OCI-LY1 (cell line): ENCODE measurements around the gene STK32B.
"Not testable (repeated sequence)": the region's sequence is repeated elsewhere in the genome, so short reads cannot be mapped to it uniquely, and the experiment has no call there.

Experiments used
- H2AFZ ChIP-seq: fragments of 200-600 bp; sonication (generic), shearing (Covaris generic); 2 replicates; pipeline ENCODE4 v1.6.0; 2014; ENCODE audit warnings: antibody characterized with exemption, mild to moderate bottlenecking, low read length
- H3F3A ChIP-seq: fragments of 200-600 bp; sonication (generic), shearing (Covaris generic); 2 replicates; pipeline ENCODE4 v1.6.0; 2014; ENCODE audit warnings: mild to moderate bottlenecking, antibody characterized with exemption, low read length, moderate library complexity; ENCODE audit not compliant: insufficient read depth
- H3K27ac ChIP-seq: fragments of 200-600 bp; sonication (generic); 2 replicates; pipeline ENCODE4 v1.5.1; 2014; ENCODE audit warnings: low read length, mixed run types, mild to moderate bottlenecking, low read depth; ENCODE audit not compliant: poor library complexity, severe bottlenecking
- H3K27me3 ChIP-seq: fragments of 200-600 bp; sonication (generic); 2 replicates; pipeline ENCODE4 v1.6.0; 2014; ENCODE audit warnings: antibody characterized with exemption, mild to moderate bottlenecking, low read length, moderate library complexity; ENCODE audit not compliant: insufficient read depth
- H3K36me3 ChIP-seq: fragments of 200-600 bp; sonication (generic); 2 replicates; pipeline ENCODE4 v1.6.1; 2014; ENCODE audit warnings: mild to moderate bottlenecking, antibody characterized with exemption, low read length, moderate library complexity, mixed read lengths; ENCODE audit not compliant: insufficient read depth
- H3K4me1 ChIP-seq: fragments of 200-600 bp; sonication (generic); 2 replicates; pipeline ENCODE4 v1.5.1; 2014; ENCODE audit warnings: mild to moderate bottlenecking, low read length, moderate library complexity; ENCODE audit not compliant: insufficient read depth, severe bottlenecking
- H3K4me2 ChIP-seq: fragments of 200-600 bp; sonication (generic), shearing (Covaris generic); 2 replicates; pipeline ENCODE4 v1.6.1; 2014; ENCODE audit warnings: low read length
- H3K4me3 ChIP-seq: fragments of 200-600 bp; sonication (generic); 2 replicates; pipeline ENCODE4 v1.5.1; 2014; ENCODE audit warnings: low read length, low read depth, mild to moderate bottlenecking, mixed read lengths; ENCODE audit not compliant: poor library complexity, severe bottlenecking
- H3K79me2 ChIP-seq: fragments of 200-600 bp; shearing (Covaris generic); 2 replicates; pipeline ENCODE4 v1.6.1; 2016; ENCODE audit warnings: mixed run types, low read length, mixed read lengths; ENCODE audit not compliant: insufficient read depth
- H3K9ac ChIP-seq: fragments of 200-600 bp; sonication (generic), shearing (Covaris generic); 2 replicates; pipeline ENCODE4 v1.6.1; 2014; ENCODE audit warnings: mild to moderate bottlenecking, low read length, mixed read lengths
- H3K9me2 ChIP-seq: fragments of 200-600 bp; sonication (generic), shearing (Covaris generic); 2 replicates; pipeline ENCODE4 v1.6.1; 2014; ENCODE audit warnings: low read depth, mild to moderate bottlenecking, low read length, mixed read lengths
- H3K9me3 ChIP-seq: fragments of 200-600 bp; shearing (Covaris generic); 2 replicates; pipeline ENCODE4 v1.6.1; 2014; ENCODE audit warnings: low read length, mixed read lengths
- H4K20me1 ChIP-seq: fragments of 200-600 bp; sonication (generic), shearing (Covaris generic); 2 replicates; pipeline ENCODE4 v1.6.0; 2016; ENCODE audit warnings: mild to moderate bottlenecking, low read length; ENCODE audit not compliant: insufficient read depth
- CTCF ChIP-seq: fragments of 200-600 bp; sonication (generic), shearing (Covaris generic); IDR thresholded peaks from 2 replicates; pipeline ENCODE4 v1.5.1; 2017; ENCODE audit warnings: mild to moderate bottlenecking, antibody characterized with exemption, low read length, moderate library complexity, mixed read lengths
- EZH2 ChIP-seq: fragments of 200-600 bp; sonication (generic), shearing (Covaris generic); IDR thresholded peaks from 2 replicates; pipeline ENCODE4 v1.8.0; 2017; ENCODE audit warnings: borderline replicate concordance, mixed run types, mild to moderate bottlenecking, antibody characterized with exemption, low read length, moderate library complexity, mixed read lengths

The STK32B gene

DNA sequence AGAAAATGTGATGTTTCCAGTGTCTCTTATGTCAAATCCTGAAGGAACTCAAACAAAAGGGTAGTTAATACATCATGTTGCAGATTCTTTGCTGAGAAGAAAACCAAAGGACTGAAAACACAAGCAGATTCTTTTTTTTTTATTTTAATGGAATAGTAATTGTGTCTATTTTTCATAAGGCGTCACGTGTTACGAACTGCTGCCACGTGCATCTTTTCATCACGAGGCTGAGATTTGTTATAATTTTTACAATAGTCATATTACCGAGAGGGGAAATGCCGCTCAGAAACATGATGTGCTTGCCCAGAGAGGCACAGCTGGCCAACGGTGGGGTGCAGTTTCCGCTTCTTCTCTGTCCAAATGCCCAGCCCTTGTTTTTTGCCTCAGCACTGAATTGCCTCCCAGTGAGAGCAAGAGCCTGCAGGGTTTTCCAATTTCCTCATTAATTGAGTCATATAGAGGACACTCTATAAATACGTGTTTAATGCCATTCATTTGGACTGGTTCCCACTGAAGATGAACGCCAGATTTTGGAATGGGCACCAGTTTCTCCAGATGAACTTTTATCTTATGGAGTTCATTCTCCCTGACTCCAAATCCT lies 225.3 kb downstream of the STK32B start:
- Histone ChIP-seq H3K79me2 (no peaks in the 10 kb centered on the region), H3K4me2 (no peak overlapping the region), H4K20me1 (no peaks in the 10 kb centered on the region), H3K27ac (no peak overlapping the region), H3K9me2 (no peaks in the 10 kb centered on the region), H3K9me3 (no peaks in the 10 kb centered on the region), H3F3A (no peaks in the 10 kb centered on the region), H3K4me1 (no peaks in the 10 kb centered on the region), H2AFZ (no peak overlapping the region), H3K27me3 (no peaks in the 10 kb centered on the region), H3K4me3 (no peak overlapping the region), H3K9ac (no peak overlapping the region), H3K36me3 (no peaks in the 10 kb centered on the region)
- no peak for TF ChIP-seq CTCF
- TF ChIP-seq EZH2 = no peak

GRCh38 chr4:5277079-5277478 lies 225.8 kb downstream of the STK32B start:
- H3K4me1 ChIP-seq = no peaks in the 10 kb centered on the region

GRCh38 chr4:5278213-5278612 lies 226.9 kb downstream of the STK32B start:
- no peak overlapping the region for H2AFZ ChIP-seq
- no peaks in the 10 kb centered on the region for H4K20me1 ChIP-seq
- no peaks in the 10 kb centered on the region for H3K4me1 ChIP-seq
- H3K36me3 ChIP-seq = no peaks in the 10 kb centered on the region
- no peaks in the 10 kb centered on the region for H3K9me2 ChIP-seq
- TF ChIP-seq CTCF = no peak
- TF ChIP-seq EZH2 = no peak
- no peak overlapping the region for H3K9ac ChIP-seq
- H3K79me2 ChIP-seq = no peaks in the 10 kb centered on the region
- H3F3A ChIP-seq = no peaks in the 10 kb centered on the region
- H3K9me3 ChIP-seq = no peaks in the 10 kb centered on the region
- no peaks in the 10 kb centered on the region for H3K27me3 ChIP-seq
- H3K4me2 ChIP-seq = no peak overlapping the region
- H3K4me3 ChIP-seq = no peak overlapping the region
- H3K27ac ChIP-seq = no peak overlapping the region

More at GRCh38 chr4:5277079-5277478, 225.8 kb downstream of the STK32B start:
- Histone ChIP-seq H3K9ac (no peak overlapping the region), H2AFZ (no peak overlapping the region), H3F3A (no peaks in the 10 kb centered on the region), H3K4me3 (no peak overlapping the region), H3K9me3 (no peaks in the 10 kb centered on the region), H3K9me2 (no peaks in the 10 kb centered on the region), H3K36me3 (no peaks in the 10 kb centered on the region), H3K79me2 (no peaks in the 10 kb centered on the region), H3K27ac (no peak overlapping the region), H3K4me2 (no peak overlapping the region), H4K20me1 (no peaks in the 10 kb centered on the region), H3K27me3 (no peaks in the 10 kb centered on the region)
- TF ChIP-seq EZH2 (no peak), CTCF (no peak)

- not testable (repeated sequence) for H3K79me2 ChIP-seq, H3K9me3 ChIP-seq, H3K4me3 ChIP-seq, H3K9ac ChIP-seq, H2AFZ ChIP-seq, H4K20me1 ChIP-seq, H3K36me3 ChIP-seq, H3K27me3 ChIP-seq, H3K9me2 ChIP-seq, H3K27ac ChIP-seq, H3F3A ChIP-seq, H3K4me1 ChIP-seq, H3K4me2 ChIP-seq
These were observed 228.8 kb downstream of the STK32B start for GRCh38 chr4:5280069-5280468.
